Pancreas (tissue), 10 donors: Measurements from ENCODE around the gene PNKP. TPM values are rescaled to one million over a fixed set of nuclear protein-coding genes. Genes with fewer than 3 reads are reported as not detected.

ENCODE experiments used
- ATAC-seq, 4 donors: fragments of 200-7000 bp; cut with Tn5 transposase; one replicate each; pipeline versions ENCODE4 v1.8.0 to v1.9.1; 2020; ENCODE audit warnings: mild to moderate bottlenecking in 4 of 4, moderate library complexity in 4 of 4
- DNase-seq, 6 donors: peaks; one replicate each; pipeline ENCODE4 v3.0.0-alpha.2; 2020
- FAIRE-seq: peaks from 2 replicates; lab custom pipeline; 2012; peaks lifted over from hg19 to GRCh38; lab: Jason Lieb, UNC
- H3K27ac ChIP-seq, 4 donors: fragments of 200-600 bp; sonication (generic); 1 replicate in 3 of 4; 2 replicates in 1 of 4; pipeline versions ENCODE4 v1.5.0 to v1.8.0; 2020
- H3K27me3 ChIP-seq, 4 donors: fragments of 200-600 bp; one replicate each; pipeline ENCODE4 v1.8.0; 2021
- H3K36me3 ChIP-seq, 3 donors: fragments of 200-600 bp; sonication (generic) in 1 of 3; one replicate each; pipeline versions ENCODE4 v1.5.0 to v1.8.0; 2020 to 2021
- H3K4me1 ChIP-seq, 3 donors: fragments of 200-600 bp; one replicate each; pipeline ENCODE4 v1.8.0; 2021
- H3K4me3 ChIP-seq, 4 donors: fragments of 200-600 bp; sonication (generic) in 2 of 4; one replicate each; pipeline versions ENCODE4 v1.5.0 to v1.8.0; 2020 to 2021
- H3K9me3 ChIP-seq, 4 donors: fragments of 200-600 bp; one replicate each; pipeline ENCODE4 v1.8.0; 2021
- WGBS, 2 donors: extraction: QIAGEN DNeasy Blood & Tissue Kit; methylation state at CpG; one replicate each; pipeline ENCODE4 v1.1.7; 2013; 5-methylcytosine and 5-hydroxymethylcytosine counted together
- intact Hi-C, 3 donors: fragments of 100-400 bp; cut with DNase I; formaldehyde crosslinking; loops; one replicate each; pipeline versions ENCODE4 v1.11.1 to v1.14.2; 2022
- polyA plus RNA-seq, 2 donors: library from polyadenylated mRNA; stranded (reverse); fragments of 200-250 nt; gene quantifications; one replicate each; pipeline ENCODE4 v1.2.3, GENCODE V29; 2013
- total RNA-seq, 6 donors: library from RNA; stranded (reverse); fragmentation: NEBNext Ultra II Directional in 4 of 6; extraction: Animal tissue kit (Norgen Biotek cat#: 25700) in 4 of 6; gene quantifications; one replicate each; pipeline versions ENCODE4 v1.2.1 to v1.2.4, GENCODE V29; 2021 to 2023
- TF ChIP-seq, protein P1 (sequence below), 4 donors: fragments of 200-600 bp; sonication (generic) in 3 of 4; IDR thresholded peaks; one replicate each; pipeline versions ENCODE4 v1.5.0 to v1.8.0; 2021; ENCODE audit warnings: antibody characterized with exemption in 4 of 4
- donor health status: healthy with polysubstance abuse.
- donor health status: DM: no; HTN: no; CAD: no; lungs with moderate emphysema.
- donor health status: DM: no; HTN: no; CAD: no.
- donor health status: control.
- donor health status: control.
- donor health status: Bipolar disorder and iron deficiency.
- donor health status: DM: yes; HTN: yes; CAD: no.
- donor health status: DM: no; HTN: no; CAD: no.
- donor health status: DM: no; HTN: no; CAD: no.
- donor health status: DM: yes; HTN: yes; CAD: no.

The PNKP gene
- total and polyA plus RNA-seq, 8 donors, result 28.7 to 154 (median 43.7) TPM

DNA sequence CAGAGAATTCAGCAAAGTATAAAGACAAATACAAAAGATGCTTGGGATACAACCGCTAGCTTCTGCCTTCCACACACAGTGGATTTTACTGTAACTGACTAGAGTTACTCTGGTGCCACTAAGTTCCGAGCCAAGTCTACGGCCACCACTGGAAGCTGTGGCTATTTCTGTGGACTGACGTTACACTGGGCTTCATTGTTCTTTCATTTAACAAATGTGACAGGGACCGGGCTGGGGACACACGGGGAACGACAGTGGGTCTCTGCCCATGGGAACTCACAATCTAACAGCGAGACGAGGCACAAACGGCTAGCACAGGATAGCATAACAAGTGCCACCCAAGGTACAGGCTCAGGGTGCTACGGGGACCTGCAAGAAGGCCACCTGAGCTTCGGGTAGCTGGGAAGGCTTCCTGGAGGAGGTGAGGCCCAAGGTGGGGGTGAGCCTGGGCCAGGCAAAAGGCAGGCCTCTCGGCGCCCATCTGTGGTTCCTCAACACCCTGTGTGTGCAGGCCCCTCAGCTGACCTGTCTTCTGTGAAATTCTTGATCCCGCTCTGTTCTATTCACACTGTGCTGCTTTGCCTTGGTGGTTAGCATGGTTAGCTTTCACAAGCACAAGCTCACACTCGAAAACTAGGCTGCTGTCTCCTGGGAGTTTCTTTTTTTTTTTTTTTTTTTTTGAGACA lies 39.6 kb upstream of the PNKP start:
- ATAC-seq, result no peak
- DNase-seq, result no peak
- peaks cover 0 to 12% (median 3%) of the 10 kb centered on the region in 3 donors for H3K36me3 ChIP-seq
- intact Hi-C loops, result no loop called here
- H3K27me3 ChIP-seq, result no peaks in the 10 kb centered on the region
- no peaks in the 10 kb centered on the region for H3K9me3 ChIP-seq
- TF ChIP-seq, protein P1, sequence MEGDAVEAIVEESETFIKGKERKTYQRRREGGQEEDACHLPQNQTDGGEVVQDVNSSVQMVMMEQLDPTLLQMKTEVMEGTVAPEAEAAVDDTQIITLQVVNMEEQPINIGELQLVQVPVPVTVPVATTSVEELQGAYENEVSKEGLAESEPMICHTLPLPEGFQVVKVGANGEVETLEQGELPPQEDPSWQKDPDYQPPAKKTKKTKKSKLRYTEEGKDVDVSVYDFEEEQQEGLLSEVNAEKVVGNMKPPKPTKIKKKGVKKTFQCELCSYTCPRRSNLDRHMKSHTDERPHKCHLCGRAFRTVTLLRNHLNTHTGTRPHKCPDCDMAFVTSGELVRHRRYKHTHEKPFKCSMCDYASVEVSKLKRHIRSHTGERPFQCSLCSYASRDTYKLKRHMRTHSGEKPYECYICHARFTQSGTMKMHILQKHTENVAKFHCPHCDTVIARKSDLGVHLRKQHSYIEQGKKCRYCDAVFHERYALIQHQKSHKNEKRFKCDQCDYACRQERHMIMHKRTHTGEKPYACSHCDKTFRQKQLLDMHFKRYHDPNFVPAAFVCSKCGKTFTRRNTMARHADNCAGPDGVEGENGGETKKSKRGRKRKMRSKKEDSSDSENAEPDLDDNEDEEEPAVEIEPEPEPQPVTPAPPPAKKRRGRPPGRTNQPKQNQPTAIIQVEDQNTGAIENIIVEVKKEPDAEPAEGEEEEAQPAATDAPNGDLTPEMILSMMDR (IDR thresholded peaks at IDR 0.05), result no peak
- H3K4me1 ChIP-seq, result no peaks in the 10 kb centered on the region
- H3K4me3 ChIP-seq, result no peak overlapping the region
- no peak overlapping the region for H3K27ac ChIP-seq
- no peak for FAIRE-seq
- 93 to 95% methylated on average over 14 to 16 of the region's 16 CpGs for WGBS, 2 donors

DNA sequence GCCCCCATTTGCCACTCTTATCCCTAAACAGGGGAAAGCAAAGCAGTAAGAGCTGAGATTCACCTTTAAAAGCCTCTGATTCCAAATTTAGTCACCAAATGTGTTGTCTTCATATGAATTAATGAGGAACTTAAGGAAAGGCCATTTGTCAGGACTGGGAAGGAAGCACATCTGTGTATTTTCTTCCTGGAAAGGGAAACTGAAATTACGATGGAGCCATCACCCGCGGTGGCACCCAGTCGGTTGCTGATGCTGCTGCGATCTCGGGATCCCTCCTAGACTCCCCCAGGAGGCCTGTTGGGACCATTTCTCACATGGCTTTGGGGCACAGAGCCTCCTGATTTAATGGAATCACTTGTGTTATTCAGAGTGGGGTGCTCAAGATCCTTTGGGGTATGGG lies 36.8 kb upstream of the PNKP start:
- no peak for DNase-seq
- Histone ChIP-seq H3K27me3 (no peaks in the 10 kb centered on the region), H3K4me1 (no peaks in the 10 kb centered on the region), H3K36me3 (peaks cover 0 to 8% (median 3%) of the 10 kb centered on the region in 3 donors), H3K4me3 (no peak overlapping the region), H3K27ac (no peak overlapping the region), H3K9me3 (no peaks in the 10 kb centered on the region)
- TF ChIP-seq, protein P1 (IDR thresholded peaks at IDR 0.05), result no peak
- intact Hi-C loops, result no loop called here
- 67% methylated on average over 6 of the region's 6 CpGs for WGBS, 2 donors
- no peak for FAIRE-seq
- peak in 1 of 4 donors; percentile 12 for ATAC-seq

DNA sequence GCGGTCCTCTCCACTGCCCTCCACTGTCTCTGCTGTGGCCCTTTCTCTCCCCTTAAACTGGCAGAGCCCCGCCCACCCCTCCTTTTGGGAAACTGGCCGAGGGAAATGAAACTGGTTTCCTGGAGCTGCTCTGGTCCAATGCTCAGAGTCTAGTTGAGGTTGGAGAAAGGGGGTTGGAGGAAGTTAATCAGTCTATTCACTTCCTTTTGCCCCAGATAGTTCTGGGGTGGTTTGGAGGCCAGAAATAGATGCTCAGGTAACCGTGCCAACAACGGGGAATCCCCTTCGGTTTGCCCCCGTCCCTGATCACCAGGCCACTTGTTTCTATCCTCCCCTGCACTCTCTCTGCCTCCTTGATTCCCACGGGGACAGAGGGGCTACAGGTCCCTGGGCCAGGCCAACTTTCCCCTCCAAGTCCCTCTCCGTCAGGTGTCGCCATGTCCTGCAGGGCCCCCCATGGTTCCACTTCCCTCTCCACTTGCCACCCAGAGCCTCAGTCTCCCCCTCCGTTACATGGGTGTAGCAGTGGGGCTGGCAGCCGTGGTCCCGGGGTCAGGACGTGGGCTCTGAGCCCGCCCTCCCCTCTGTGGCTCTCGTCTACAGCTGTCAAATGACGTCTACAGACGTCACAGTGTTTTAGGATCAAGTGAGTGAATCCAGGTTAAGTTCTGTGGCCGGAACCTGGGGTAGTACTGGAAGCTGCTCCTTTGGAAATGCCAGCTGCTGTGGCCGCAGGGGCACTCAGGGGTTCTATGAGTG lies 29.7 kb upstream of the PNKP start, which contains the start of gene IL4I1:
Gene IL4I1, minus strand, starts transcription at position 25 of the 759 bp plus-strand sequence. CDS start 727 bp downstream, outside the sequence.
- ATAC-seq (peak in 3 of 4 donors; percentile 19 to 70 (median 65)), DNase-seq (no peak), FAIRE-seq (no peak)
- no peak within 1 kb of the TSS for H3K4me3 ChIP-seq
- no peaks in the 10 kb centered on the region for H3K4me1 ChIP-seq
- WGBS, 2 donors, result 43 to 46% methylated on average over 19 of the region's 20 CpGs
- peak within 1 kb of the TSS in 2 of 4 donors; percentile 13 to 62 for H3K27ac ChIP-seq
- TF ChIP-seq, protein P1 (IDR thresholded peaks at IDR 0.05), result no peak
- H3K36me3 ChIP-seq, result no peaks in the 10 kb centered on the region
- intact Hi-C loops, result no loop called here
- no peaks in the 10 kb centered on the region for H3K27me3 ChIP-seq
- no peaks in the 10 kb centered on the region for H3K9me3 ChIP-seq

DNA sequence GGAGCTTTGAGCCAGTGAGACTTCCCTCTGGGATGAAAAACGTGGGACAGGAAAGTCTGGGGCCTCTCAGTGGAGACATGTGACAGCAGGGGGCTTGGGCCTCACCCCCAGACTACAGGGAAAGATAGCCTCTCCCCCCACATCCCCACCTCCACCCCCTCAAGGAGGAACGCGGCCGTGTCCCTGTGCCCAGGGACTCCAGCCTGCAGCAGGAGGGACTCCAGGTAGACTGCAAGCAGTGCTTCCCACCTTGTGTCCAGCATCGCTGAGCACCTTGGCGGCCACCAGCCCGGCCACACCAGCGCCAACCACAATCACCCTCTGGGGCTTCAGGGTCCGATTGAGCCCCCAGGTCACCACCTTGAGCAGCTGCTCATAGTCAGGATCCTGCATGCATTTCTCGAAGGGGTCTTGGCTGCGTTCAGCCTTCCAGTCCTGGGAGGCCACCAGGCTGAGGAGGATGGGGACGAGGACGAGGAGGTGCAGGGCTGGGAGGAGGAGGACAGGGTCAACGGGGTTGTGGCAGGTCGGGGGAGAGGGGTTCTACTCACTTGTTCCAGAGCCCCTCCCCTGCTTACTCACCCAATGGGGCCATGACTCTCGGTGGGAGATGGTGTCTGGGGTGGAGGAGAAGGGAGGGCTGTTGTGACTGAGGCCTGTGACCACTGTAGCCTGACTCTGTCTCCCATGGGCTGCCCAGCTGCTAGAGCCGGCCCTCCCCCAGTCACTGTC lies 28.4 kb upstream of the PNKP start:
- 58 to 67% methylated on average over 13 to 17 of the region's 17 CpGs for WGBS, 2 donors
- Histone ChIP-seq H3K36me3 (no peaks in the 10 kb centered on the region), H3K9me3 (no peaks in the 10 kb centered on the region), H3K27ac (no peak overlapping the region), H3K4me1 (no peaks in the 10 kb centered on the region), H3K27me3 (no peaks in the 10 kb centered on the region), H3K4me3 (no peak overlapping the region)
- intact Hi-C loops, result no loop called here
- TF ChIP-seq, protein P1 (IDR thresholded peaks at IDR 0.05), result no peak
- ATAC-seq, result no peak
- no peak for DNase-seq
- FAIRE-seq, result no peak
